GM12865 (cell line): ENCODE results near the gene CCDC197.

Experiments
- DNase-seq: peaks from one replicate; pipeline ENCODE4 v3.0.0; 2010; ENCODE audit warnings: low read depth
- H3K4me3 ChIP-seq: 2 replicates; pipeline ENCODE4 v1.5.1; 2011; ENCODE audit warnings: mild to moderate bottlenecking, low read depth, low read length, control low read depth
- CTCF ChIP-seq: IDR thresholded peaks from 2 replicates; pipeline ENCODE4 v1.5.1; 2011; ENCODE audit warnings: low read length, control low read depth, low read depth, inconsistent platforms; ENCODE audit not compliant: insufficient read depth; ENCODE audit errors: missing control alignments

CCDC197 gene

GRCh38 chr14:94024549-94024948 lies 27.4 kb downstream of the CCDC197 start:
- H3K4me3 ChIP-seq: no peak overlapping the region
- DNase-seq: no peak
- no peak for TF ChIP-seq CTCF

DNA sequence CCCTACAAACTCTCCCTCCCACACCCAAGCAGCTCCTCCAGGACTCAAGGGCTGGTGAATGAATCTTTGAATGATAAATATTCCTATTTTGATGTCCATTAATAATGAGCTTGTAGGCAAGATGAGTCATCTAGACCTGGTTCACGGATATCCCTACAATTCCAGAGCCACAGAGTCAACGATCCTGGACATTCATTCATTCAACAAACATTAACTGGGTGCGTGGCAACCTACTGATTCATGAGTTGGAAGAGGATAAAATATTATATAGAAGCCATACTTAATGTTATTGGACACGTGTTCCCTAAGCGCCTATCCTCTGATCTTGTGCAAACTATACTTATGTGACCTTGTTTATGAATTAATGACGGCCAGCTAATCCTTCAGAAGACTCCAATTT lies 28.6 kb downstream of the CCDC197 start:
- TF ChIP-seq CTCF: no peak
- DNase-seq: no peak
- H3K4me3 ChIP-seq: no peak overlapping the region

DNA sequence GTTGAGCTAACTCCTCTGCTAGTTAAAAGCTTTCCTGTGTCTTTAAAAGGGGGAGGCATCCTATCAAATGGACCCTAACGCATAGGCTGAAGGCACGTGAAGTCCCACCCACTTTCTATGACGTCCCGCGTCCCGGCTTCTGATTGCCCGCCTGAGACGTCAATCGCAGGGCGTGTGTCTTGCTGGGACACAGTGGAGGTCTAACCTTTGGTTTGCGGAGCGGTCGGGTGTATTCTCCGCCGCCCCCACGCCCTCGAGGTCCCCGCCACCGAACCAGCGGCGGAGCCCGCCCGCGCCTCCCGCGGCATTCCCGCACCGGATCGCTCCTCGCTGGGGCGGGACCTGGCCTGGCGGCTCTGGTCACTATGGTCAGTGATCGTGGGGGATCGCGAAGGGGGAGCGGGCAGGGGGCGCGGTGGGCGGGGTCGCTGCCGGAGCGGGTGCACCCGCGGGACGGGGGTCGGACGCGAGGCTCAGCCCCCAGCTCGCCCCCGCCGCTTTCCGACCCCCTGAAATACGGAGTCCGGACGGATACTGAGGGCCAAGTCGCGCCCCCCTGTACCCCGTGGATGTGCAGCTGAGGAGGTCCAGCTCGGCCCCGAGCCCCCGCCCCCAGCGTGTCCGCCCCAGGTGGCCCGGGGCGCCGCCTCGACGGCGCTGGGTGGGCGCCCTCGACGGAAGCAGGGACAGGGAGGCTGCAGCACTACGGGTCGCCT lies 29.2 kb downstream of the CCDC197 start, which contains the start of gene OTUB2:
Gene OTUB2 (plus strand): TSS at position 168 of the 716 bp plus-strand sequence. CDS start 198 bp downstream, at position 366.
- H3K4me3 ChIP-seq: peak within 1 kb of the TSS; percentile 58
- no peak for TF ChIP-seq CTCF
- peak; percentile 99 for DNase-seq

GRCh38 chr14:94026889-94027469 lies 29.9 kb downstream of the CCDC197 start:
- peak overlapping the region; percentile 58 for H3K4me3 ChIP-seq
- no peak for DNase-seq
- no peak for TF ChIP-seq CTCF

GRCh38 chr14:94027566-94028449 lies 30.7 kb downstream of the CCDC197 start:
- no peak overlapping the region for H3K4me3 ChIP-seq
- no peak for TF ChIP-seq CTCF
- no peak for DNase-seq

DNA sequence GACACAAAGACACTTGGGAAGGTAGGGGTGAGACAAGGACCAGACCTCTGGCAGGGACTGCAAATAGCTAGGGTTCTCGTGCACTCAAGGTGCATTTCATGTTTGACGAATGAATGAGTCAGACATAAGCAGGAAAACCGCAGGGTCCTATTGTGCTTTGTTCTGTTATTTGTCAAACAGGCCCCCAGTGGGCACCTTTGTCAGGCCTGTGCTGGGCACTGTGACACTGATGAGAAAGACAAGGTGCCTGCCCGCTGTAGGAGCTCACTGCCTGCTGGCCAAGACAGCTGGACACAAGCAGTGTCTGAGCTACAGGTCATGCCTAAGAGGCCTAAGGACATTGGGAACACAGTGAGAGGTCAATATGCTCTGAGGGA lies 31.3 kb downstream of the CCDC197 start:
- DNase-seq: peak; percentile 71
- H3K4me3 ChIP-seq: no peak overlapping the region
- peak; percentile 6 for TF ChIP-seq CTCF
